Chondrocyte (in vitro differentiated cells): Measurements from ENCODE around the gene PKDREJ. TPM values are rescaled to one million over a fixed set of nuclear protein-coding genes. Genes with fewer than 3 reads are reported as not detected.

Experiments
- DNase-seq: peaks from one replicate; pipeline ENCODE4 v3.0.0; 2021; ENCODE audit warnings: mixed read lengths, low spot score
- H3K27ac Mint-ChIP-seq: one replicate; pipeline ENCODE4 v1.8.0; 2021; ENCODE audit warnings: mild to moderate bottlenecking, moderate library complexity, mixed read lengths; ENCODE audit not compliant: unreplicated experiment
- H3K27me3 Mint-ChIP-seq: 2 replicates; pipeline ENCODE4 v1.8.0; 2021; ENCODE audit warnings: low read depth, mixed read lengths
- H3K36me3 Mint-ChIP-seq: 2 replicates; pipeline ENCODE4 v1.8.0; 2021; ENCODE audit warnings: low read depth, mixed read lengths
- H3K4me1 Mint-ChIP-seq: 2 replicates; pipeline ENCODE4 v1.8.0; 2021; ENCODE audit warnings: low read depth, mild to moderate bottlenecking, mixed read lengths
- H3K4me3 Mint-ChIP-seq: one replicate; pipeline ENCODE4 v1.8.0; 2021; ENCODE audit warnings: mild to moderate bottlenecking, moderate library complexity, mixed read lengths; ENCODE audit not compliant: unreplicated experiment
- H3K9me3 Mint-ChIP-seq: 2 replicates; pipeline ENCODE4 v1.8.0; 2021; ENCODE audit warnings: low read depth, mixed read lengths
- CTCF ChIP-seq: fragments of 200-600 bp; sonication (generic); IDR thresholded peaks from 2 replicates; pipeline ENCODE4 v1.5.0; 2021; ENCODE audit warnings: antibody characterized with exemption, mild to moderate bottlenecking, moderate library complexity
- total RNA-seq: library from RNA; stranded (reverse); gene quantifications from 3 replicates; pipeline ENCODE4 v1.2.1, GENCODE V29; 2021

PKDREJ gene
- total RNA-seq, 1 donor from 2014 or later, result 0.07 TPM

- no peak for DNase-seq
- no peak overlapping the region for H3K27ac Mint-ChIP-seq
- no peaks in the 10 kb centered on the region for H3K27me3 Mint-ChIP-seq
- no peak overlapping the region for H3K4me3 Mint-ChIP-seq
- no peak for TF ChIP-seq CTCF
- no peaks in the 10 kb centered on the region for H3K9me3 Mint-ChIP-seq
- H3K36me3 Mint-ChIP-seq, result peaks cover 25% of the 10 kb centered on the region
- H3K4me1 Mint-ChIP-seq, result no peaks in the 10 kb centered on the region
Measured at GRCh38 chr22:46275455-46276122, 12.4 kb upstream of the PKDREJ start.

- TF ChIP-seq CTCF, result no peak
- Mint-ChIP-seq H3K9me3 (no peaks in the 10 kb centered on the region), H3K27ac (no peak overlapping the region), H3K4me1 (peaks cover 5% of the 10 kb centered on the region), H3K4me3 (no peak overlapping the region), H3K36me3 (peaks cover 26% of the 10 kb centered on the region), H3K27me3 (no peaks in the 10 kb centered on the region)
- no peak for DNase-seq
Measured at GRCh38 chr22:46274381-46274780, 11.2 kb upstream of the PKDREJ start.

GRCh38 chr22:46273432-46274148 is 10.4 kb upstream of the PKDREJ start:
- no peak for TF ChIP-seq CTCF
- no peak overlapping the region for H3K4me3 Mint-ChIP-seq

GRCh38 chr22:46272762-46273431 is 9.8 kb upstream of the PKDREJ start:
- TF ChIP-seq CTCF, result no peak
- no peak overlapping the region for H3K27ac Mint-ChIP-seq
- DNase-seq, result no peak
- no peak overlapping the region for H3K4me3 Mint-ChIP-seq
- no peaks in the 10 kb centered on the region for H3K27me3 Mint-ChIP-seq
- peaks cover 15% of the 10 kb centered on the region for H3K4me1 Mint-ChIP-seq
- H3K9me3 Mint-ChIP-seq, result no peaks in the 10 kb centered on the region
- peaks cover 16% of the 10 kb centered on the region for H3K36me3 Mint-ChIP-seq

More at GRCh38 chr22:46273432-46274148, 10.4 kb upstream of the PKDREJ start:
- Mint-ChIP-seq H3K27ac (no peak overlapping the region), H3K9me3 (no peaks in the 10 kb centered on the region), H3K27me3 (no peaks in the 10 kb centered on the region), H3K4me1 (peaks cover 10% of the 10 kb centered on the region), H3K36me3 (peaks cover 23% of the 10 kb centered on the region)
- DNase-seq, result no peak

GRCh38 chr22:46272196-46272595 is 9.1 kb upstream of the PKDREJ start:
- H3K36me3 Mint-ChIP-seq, result peaks cover 13% of the 10 kb centered on the region
- DNase-seq, result no peak
- no peak overlapping the region for H3K4me3 Mint-ChIP-seq
- peaks cover 20% of the 10 kb centered on the region for H3K4me1 Mint-ChIP-seq
- TF ChIP-seq CTCF, result no peak
- H3K9me3 Mint-ChIP-seq, result no peaks in the 10 kb centered on the region
- no peak overlapping the region for H3K27ac Mint-ChIP-seq
- no peaks in the 10 kb centered on the region for H3K27me3 Mint-ChIP-seq
